Stimulated activated CD4-positive, alpha-beta T cell treated with anti-CD3 and anti-CD28 coated beads, TNF-alpha, amount 100 ng/mL, for 48 hours (primary cell): ENCODE results near the gene ERGIC1.
"Not testable (repeated sequence)": the region's sequence is repeated elsewhere in the genome, so short reads cannot be mapped to it uniquely, and the experiment has no call there.

ENCODE experiments used
- DNase-seq, 3 donors: peaks; one replicate each; pipeline ENCODE4 v3.0.0-alpha.2; 2020; ENCODE audit warnings: low read depth in 3 of 3

ERGIC1 gene

DNA sequence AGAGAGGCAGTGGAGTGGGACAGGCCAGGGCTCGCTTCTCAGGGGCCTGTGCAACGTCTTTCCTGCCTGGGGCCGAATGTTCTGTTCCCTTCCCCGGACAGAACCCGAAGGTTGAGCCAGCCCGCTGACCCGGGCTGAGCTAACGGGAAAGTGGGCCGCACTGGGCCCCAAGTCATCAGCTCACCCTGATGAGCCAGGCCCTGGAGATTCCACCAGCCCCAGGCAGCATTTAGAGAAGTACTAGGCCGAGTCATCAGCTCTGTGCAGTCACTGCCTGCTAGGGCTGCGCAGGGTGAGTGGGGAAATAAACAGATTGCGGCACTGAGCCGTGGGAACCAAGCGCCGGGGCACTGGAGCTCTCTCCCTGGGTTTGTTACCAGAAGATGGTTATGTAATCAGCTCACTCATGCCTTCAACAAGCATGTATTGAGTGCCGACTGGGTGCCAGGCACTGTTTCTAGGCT, 33.9 kb upstream of the ERGIC1 start:
- no peak for DNase-seq

DNA sequence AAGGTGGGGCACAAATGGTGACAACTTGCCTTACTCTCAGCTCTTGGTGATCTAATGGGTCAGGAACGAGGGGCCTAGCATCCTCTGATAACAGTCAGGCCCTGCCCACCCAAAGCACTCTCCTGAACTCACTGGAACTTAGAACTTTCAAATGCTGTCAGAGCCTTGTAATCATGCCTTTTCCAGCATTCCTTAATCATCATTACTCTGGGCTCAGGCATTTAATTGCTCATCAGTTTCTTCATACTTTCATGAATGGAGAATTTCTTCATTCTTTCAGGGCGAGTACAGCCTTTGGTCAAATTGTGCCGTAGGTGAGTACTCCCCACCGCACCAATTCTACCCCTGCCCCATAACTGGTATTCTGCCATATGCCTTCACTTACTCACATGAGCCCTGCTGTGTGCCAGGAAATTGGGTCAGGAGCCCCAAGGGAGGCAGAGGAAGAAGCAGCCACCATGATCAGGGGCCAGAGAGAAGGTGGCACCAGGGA, 32.8 kb upstream of the ERGIC1 start:
- no peak for DNase-seq

DNA sequence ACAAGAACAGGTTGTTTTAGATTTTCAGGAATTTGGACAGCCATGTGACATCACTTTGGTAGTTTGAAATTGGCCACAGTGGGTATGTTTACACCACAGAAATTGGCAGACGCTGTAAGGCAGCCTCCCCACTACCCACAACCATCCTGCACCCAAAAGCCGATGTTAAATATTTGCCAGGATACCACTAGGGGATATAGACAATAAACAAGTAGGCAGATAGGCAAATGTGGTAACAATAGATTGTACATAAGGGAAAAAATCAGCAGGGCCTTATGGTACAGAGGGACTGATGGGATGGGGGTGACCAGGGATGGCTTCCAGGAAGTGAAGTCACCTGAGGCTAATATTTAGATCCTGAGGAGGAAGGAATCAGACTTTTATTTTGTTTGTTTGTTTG, 31.9 kb upstream of the ERGIC1 start:
- DNase-seq = no peak

DNA sequence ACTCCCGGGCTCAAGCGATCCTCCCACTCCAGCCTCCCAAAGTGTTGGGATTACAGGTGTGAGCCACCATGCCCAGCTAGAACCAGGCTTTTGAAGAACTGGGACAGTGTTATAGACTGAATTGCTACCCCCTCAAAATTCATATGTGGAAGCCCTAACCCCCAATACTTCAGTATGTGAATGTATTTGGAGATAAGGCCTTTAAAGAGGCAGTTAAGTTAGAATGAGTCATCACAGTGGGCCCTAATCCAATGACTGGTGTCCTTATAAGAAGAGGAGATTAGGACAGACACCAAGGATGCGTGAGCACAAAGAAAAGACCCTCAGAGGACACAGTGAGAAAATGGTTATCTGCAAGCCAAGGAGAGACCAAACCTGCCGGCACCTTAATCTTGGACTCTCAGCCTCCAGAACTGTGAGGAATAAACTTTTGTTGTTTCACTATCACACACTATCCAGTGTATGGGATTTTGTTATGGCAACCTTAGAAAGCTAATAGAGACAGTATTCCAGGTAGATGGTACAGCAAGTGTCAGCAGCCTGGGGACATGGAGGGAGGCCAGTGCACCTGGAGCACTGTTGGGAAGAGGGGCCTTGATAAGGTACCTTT, 31.4 kb upstream of the ERGIC1 start:
- no peak for DNase-seq

DNA sequence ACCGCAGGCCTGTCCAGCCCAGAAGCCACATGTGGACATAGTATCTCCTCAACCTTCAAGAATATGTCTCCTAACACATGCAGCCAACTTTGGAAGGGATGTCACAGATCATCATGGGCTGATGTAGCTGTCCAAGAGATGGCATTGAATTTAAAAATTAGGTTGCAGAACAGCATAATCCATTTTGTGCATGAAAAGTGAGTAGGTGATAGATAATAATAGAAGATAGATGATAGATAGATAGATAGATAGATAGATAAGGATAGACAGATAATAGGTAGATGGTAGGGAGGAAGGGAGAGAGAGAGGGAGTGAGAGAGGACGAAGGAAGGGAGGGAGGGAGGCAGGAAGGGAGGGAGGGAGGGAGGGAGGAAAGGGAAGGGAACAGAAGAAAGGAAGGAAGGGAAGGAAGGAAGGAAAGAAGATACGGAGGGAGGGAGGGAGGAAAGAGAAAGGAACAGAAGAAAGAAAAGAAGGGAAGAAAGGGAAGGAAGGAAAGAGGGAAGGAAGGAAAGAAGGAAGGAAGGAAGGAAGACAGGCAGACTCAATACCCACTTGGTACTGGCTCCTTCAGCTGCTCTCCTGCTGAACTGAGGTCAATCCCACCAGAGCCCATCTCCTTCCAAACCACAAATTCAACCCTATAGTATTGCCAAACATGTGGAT, 28.9 kb upstream of the ERGIC1 start:
- DNase-seq = no peak

DNA sequence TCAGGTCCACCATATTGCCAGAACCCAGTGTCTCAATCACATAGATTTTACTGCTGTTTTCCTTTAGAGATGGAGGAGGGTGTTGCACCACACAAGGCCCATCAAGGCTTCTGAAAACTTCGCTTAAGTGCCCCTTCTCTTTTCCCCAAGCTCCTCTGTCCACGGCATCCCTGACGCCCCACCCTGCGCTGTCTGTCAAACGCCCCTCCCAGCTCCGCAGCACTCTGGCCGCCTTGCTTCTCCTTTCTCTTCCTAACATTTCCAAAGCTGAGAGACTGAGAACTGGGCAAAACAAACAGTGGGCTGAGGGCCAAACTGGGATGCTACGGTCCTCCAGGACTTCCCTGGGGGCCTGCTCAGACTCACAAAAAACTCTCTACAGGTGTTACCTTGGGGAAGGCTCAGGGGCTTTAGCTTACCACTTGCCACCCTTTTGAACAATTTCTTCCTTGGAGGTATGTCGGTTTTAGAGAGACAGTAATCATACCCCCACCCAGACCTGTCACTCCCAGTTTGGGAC, 28.3 kb upstream of the ERGIC1 start:
- no peak for DNase-seq

DNA sequence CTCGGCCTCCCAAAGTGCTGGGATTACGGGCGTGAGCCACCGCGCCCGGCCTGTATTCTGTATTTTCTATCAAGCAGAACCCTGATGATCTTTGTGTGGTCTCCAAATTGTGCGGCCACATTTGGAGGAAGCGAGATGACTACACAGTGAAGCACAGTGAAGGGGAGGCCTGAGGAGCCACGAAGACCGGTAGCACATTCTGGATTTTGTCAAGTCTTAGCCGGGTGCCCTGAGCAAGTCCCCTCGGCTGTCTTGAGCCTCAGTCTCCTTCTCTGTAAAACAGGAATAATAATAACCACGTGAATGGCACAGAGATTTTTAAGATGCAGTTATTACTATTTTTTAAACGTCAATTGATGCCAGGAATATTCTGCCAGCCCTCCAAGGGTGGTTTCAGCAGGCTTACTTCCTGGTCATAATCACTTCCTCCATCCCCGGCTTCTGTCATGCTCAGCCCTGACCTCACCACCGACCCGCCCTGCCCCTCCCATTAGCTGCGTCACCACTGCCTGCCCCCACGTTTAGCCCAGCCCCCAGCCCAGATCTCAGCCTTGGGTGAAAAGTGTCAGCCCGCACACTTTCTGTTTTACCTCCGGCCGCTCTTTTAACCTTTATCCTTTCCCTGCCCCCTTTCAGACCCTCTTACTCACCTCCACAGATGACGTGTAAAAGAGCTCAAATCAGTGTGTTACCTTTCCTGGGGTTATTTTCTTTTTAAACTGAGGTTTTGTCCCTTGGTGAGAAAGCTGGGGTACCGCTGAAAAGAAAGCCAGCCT, 27.0 kb upstream of the ERGIC1 start:
- peak; percentile 87 to 96 (median 91) for DNase-seq

DNA sequence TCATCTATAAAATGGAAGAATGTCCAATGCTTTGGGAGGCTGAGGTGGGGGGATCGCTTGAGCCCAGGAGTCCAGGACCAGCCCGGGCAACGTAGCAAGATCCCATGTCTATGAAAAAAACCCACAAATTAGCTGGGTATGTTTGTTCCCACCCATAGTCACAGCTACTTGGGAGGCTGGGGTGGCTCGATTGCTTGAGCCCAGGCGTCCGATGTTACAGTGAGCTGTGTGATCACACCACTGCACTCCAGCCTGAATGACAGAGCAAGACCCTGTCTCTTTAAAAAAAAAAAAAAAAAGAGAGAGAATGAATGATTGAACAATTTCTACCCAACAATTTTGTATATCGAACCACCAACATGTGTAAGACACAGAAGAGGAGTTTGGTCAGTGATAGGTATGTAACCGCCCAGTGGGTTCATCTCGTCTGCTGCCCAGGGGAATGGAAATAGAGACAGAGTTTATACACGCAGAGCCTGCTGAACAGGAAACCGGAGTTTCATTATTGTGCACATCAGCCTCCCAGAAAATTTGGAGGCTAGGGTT, 26.2 kb upstream of the ERGIC1 start:
- no peak for DNase-seq

DNA sequence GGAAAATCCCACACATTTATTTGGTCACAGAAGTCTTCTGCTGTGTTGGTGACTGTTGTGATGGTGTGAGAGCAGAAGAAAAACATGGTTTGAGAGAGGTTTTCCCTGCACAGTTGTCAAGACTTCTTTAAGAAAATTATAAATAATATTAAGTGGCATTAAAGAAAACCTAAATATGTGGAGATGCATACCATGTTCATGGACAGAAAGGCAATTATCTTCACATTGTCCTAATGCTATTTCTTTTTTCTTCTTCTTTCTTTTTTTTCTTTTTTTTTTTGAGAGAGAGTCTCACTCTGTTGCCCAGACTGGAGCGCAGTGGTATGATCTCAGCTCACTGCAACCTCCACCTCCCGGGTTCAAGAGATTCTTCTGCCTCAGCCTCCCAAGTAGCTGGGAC, 24.3 kb upstream of the ERGIC1 start:
- no peak for DNase-seq

DNA sequence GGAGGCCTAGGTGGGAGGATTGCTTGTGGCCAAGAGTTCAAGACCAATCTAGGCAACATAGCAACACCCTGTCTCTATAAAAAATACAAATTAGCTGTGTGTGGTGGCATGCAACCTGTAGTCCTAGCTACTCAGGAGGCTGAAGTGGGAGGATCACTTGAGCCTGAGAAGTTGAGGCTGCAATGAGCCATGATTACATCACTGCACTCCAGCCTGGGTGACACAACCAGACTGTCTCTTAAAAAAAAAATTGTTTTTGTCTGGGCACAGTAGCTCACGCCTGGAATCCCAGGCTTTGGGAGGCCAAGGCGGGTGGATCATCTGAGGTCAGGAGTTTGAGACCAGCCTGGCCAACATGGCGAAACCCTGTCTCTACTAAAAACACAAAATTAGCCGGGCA, 23.1 kb upstream of the ERGIC1 start:
- DNase-seq = not testable (repeated sequence)

DNA sequence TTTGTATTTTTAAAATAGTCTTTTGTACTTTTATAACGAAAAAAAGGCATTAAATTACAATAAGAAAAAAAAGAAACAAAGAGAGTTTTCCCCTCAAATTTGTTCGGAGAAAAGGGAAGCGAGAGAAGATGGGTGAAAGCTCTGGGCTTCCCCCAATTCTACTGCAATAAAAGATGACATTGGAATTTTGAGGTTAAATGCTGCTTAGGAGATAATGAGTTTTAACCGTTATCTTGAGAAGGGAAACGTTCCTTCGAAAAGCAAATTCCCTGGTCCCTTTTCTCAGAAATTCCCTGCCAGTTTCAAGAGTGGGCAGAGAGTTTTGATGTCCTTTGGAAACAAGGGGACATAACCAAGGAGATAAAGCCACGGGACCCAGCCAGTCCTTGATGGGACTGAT, 18.4 kb upstream of the ERGIC1 start:
- DNase-seq = no peak

DNA sequence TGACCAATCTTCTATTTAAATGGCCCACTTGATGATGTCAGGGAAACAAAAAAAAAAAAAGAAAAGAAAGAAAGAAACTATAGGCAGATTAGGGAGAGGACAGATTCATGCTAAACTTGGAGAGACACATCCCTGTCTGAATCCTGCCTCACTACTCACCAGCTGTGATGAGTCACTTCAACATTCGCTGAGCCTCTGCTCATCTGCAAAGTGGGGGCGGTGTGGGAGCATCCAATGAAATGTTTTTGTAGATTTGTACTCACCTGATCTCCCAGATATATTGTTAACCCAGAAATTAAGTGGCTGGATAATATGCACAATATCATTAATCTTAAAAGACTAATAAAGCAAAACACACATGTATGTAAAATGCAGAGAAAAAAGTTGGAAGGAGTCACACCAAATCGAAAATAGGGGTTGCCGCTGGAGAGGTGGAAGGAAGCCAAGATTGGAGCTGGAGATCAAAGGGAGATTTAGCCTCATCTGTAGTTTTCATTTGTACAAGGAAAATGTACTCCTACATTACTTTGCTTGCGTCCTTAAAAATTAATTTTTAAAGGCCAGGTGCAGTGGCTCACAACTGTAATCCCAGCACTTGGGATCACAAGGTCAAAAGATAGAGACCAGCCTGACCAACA, 17.0 kb upstream of the ERGIC1 start:
- DNase-seq = no peak

DNA sequence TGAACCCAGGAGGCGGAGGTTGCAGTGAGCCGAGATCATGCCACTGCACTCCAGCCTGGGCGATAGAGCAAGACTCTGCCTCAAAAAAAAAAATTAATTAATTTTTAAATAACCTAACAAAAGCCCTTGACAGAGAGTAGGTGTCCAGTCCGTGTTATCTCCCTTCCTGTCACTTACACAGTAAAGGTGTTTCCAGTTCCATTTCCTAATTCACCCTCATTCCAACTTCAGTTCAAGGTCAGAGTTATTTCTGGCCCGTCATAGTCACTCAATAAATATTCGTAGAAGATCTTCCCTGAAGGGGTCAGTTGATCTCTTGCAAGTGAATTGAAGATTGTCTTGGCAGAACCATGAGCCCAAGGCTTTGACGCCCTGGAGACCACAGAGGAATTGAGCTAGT, 16.4 kb upstream of the ERGIC1 start:
- DNase-seq = no peak

DNA sequence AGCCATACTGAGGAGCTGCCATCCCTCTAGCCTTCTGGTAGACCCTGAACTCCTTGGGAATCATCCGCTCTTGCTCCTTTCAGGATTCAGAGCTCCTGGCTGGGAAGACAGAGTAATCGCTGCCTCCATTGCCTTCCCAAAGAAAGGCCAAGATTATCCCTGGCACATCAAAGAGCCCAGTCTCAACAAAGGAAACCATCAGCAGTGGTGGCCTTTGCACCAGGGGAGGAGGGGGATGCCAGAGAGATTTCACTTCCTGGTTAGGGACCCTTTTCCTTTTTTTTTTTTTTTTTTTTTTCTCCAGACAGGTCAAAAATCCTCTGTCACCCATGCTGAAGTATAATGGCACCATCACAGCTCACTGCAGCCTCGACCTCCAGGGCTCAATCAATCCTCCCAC, 16.0 kb upstream of the ERGIC1 start:
- DNase-seq = no peak

DNA sequence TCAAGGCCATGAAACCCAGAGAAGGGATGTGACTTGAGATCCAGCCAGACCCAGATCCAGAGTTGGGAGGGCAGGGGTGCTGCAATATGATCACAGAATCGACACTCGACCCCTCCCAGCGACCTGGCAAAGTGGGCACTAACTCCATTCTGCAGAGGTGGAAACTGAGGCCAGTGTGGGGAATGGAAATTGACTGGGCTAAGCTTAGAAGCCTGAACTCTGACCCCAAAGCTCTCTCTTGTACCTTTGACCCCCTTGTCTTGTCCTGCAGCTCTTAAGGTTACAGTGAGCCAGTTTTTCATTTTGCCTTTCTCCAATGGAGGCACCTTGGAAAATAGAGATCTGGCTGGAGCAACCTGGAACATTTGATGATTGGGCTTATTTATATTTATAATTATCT, 14.5 kb upstream of the ERGIC1 start:
- DNase-seq = no peak

DNA sequence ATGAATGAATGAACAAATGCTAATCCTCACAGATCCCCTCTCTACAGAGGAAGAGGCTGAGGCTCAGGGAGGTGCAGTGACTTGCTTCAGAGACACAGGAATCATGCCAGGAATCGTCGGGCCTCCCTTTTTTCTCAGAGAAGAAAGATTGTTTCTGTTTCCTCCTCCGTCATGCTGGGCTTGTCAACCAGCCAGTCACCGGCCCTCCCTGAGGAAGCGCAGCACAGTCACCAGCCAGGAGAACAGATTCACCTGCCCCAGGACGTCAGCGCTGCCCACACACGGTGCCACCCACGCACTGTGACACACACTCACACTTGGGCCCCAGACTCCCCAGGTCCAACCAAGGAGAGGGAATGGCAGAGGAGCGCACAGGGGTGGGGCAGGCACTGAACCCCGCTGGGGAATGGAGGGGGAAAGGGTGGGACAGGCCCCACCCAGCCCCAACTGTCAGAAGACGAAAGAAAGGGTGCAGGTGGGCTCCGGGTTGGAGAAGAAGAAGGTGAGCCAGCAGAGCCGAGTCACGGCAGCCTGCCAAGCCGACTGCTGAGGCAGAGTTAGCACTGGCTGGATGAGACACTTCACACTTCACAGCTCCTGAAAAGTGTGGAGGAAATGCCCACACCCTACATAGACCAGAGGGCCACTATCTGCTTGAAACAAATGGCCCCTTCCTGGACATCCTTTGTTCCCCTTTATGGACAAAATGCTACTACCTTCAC, 13.8 kb upstream of the ERGIC1 start:
- peak in 2 of 3 donors; percentile 36 to 47 for DNase-seq

DNA sequence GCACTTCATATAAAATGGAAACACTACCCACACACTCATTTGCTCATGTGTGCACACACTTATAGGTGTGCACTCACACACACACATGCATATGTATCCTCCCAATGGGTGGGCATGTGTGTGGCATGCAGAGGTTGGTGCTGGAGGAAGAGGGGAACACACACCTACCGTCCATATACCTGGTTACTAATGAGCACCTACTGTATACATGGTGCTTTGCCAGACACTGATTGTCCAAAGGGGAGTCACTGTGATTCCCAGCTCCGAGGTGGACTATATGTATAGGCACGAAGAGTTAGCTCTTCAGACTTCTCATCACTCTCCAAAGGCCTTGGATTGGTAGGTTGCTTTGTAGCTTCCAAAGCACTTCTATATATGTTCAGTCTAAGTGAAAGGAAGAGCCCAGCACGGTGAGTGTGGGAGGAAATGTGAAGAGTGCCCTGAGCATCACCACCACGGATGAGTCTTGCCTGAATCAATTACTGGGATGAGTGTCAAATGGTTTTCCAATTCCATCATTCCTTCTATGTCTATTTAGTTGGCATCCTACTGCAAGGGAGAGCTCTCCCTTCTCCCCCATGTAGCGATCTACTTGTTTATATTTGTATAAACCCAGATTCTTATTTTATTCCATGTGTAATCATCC, 12.6 kb upstream of the ERGIC1 start:
- DNase-seq = no peak

DNA sequence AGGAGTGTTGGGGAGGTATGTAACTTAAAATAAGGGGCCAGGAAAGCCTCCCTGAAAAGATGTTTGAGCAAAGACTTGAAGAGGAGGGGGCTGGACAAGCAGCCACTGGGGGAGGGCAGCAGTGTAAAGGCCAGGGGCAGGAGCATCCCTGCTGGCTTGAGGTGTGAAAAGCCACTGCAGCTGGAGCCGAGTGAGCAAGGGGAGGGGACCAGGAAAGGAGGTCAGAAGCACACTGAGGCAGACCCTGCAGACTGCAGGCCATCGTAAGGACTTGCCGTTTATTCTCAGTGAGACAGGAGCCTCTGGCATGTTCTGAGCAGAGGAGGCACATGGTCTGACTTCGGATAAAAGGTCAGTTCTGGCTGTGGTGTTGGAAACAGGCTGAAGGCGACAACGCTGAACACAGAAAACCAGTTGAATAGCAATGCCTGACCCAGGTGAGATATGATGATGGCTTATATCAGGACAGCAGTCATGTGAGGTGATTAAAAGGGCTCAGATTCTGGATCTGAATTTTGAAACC, 10.2 kb upstream of the ERGIC1 start:
- DNase-seq = no peak

DNA sequence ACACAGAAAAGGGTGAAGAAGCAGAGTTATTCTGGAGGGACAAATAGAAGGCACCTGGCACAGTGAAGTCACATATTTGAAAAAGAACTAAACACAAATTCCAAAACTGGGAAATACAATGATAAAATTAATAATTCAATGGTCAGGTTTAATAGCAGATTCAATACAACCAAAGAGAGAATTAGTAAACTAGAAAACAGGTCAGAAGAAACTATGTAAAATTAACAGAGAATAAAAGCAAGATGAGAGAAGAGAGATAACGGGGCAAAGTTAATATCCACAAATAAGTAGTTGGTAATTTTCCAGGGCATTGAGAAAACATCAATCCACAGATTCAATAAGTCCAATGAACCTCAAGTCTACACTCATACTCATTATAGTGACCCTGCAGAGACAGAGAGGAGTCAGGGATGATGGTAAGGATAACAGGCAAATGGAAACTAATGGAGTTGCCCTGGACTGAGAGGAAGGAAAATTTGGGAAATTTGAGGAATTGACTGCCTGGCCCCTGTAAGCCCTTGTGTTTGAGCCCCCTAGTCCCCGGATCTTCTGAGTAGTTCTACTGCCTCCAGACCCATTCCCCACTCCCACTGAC, 8.3 kb upstream of the ERGIC1 start:
- DNase-seq = no peak

DNA sequence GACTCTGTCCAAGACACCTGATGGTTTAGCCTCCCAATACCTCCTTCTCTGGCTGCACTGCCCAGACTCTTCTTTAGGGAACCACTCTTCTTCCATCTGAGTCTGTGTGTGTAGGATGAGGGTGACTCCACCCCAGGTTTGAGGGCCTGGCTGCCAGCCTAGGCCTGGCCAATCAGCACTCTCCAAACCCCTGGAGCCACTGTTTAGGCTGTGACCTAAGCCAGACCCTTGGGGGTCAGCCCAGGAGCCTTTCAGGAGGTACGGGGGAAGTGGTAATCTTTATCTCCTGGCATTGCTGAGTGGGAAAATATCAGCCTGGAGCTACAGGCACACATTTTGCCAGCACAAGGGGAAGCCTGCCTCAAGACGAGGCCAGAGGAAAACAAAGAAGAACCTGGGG, 6.2 kb upstream of the ERGIC1 start:
- DNase-seq = no peak
